IPS-18a (cell line): ENCODE measurements around the gene GRK3.

ENCODE experiments used
- H3K27ac ChIP-seq: one replicate; pipeline ENCODE4 v1.5.1; 2013; ENCODE audit warnings: low read length
- H3K27me3 ChIP-seq: one replicate; pipeline ENCODE4 v1.6.1; 2013; ENCODE audit warnings: mild to moderate bottlenecking, low read length; ENCODE audit not compliant: control insufficient read depth, insufficient read depth
- H3K36me3 ChIP-seq: one replicate; pipeline ENCODE4 v1.6.1; 2013; ENCODE audit warnings: low read depth, low read length; ENCODE audit not compliant: control insufficient read depth
- H3K4me1 ChIP-seq: one replicate; pipeline ENCODE4 v1.6.1; 2013; ENCODE audit warnings: low read depth, low read length; ENCODE audit not compliant: control insufficient read depth
- H3K4me3 ChIP-seq: one replicate; pipeline ENCODE4 v1.5.1; 2013; ENCODE audit warnings: low read length
- H3K9ac ChIP-seq: one replicate; pipeline ENCODE4 v1.6.1; 2013; ENCODE audit warnings: mild to moderate bottlenecking, low read length, moderate library complexity
- H3K9me3 ChIP-seq: one replicate; pipeline ENCODE4 v1.6.1; 2013; ENCODE audit warnings: low read depth, low read length; ENCODE audit not compliant: control insufficient read depth

GRK3 gene

DNA sequence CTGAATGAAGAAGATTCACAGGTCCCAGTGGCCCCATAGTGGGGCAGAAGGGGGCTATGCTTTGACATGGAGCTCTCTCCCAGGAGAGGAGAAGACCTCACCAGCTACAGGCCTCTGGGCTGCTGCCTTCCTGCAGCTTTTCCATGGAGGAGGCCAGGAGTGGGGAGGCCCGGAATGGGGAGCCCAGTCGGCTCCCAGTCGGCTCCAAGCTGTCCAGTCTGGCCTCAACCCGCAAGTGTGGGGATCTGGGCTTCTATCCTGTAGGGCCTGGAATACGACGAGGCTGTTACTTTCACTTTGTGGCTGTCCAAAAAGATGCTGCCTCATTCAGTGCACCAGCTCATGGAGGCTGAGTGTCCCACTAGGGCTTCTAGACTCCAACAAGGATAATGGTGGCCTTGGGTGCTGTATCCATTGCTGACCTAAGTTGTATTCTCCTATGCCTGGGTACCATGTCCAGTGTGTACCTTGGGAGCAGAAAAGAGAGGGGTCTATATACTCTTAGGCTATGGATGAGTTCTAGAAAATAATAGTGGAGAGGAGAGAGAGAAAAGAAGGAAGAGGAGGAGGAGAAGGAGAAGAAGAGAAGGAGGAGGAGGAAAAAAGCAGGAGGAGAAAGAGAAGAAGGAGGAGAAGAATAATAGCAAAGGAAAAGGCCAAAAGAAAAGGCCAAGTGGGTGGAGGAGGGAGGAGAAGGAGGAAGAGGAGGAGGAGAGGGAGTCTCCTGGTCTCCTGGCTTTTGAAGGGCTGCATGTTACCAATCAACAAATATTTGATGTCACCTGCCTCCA, 178.6 kb downstream of the GRK3 start:
- H3K36me3 ChIP-seq, result no peaks in the 10 kb centered on the region
- no peak overlapping the region for H3K9ac ChIP-seq
- H3K4me1 ChIP-seq, result no peaks in the 10 kb centered on the region
- no peaks in the 10 kb centered on the region for H3K27me3 ChIP-seq
- H3K27ac ChIP-seq, result no peak overlapping the region
- H3K9me3 ChIP-seq, result no peaks in the 10 kb centered on the region
- H3K4me3 ChIP-seq, result no peak overlapping the region

DNA sequence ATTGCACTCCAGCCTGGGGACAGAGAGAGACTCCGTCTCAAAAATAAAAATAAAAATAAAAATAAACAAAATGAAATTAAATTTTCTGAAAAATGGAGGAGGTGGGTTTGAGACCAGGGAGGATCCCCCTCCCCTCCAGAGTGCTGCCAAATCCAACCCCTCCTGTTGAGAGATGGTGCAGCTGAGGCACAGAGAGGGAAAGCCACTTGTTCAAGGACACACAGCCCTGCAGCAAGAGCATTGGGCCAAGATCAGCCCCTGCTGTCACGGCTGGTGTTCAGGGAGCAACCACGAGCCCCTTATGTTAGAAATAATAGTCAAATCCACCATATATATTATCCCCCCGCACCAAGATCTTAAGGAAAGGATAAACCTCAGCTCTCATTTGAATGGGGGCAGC, 180.2 kb downstream of the GRK3 start:
- Histone ChIP-seq H3K27ac (no peak overlapping the region), H3K9me3 (no peaks in the 10 kb centered on the region), H3K9ac (no peak overlapping the region)

DNA sequence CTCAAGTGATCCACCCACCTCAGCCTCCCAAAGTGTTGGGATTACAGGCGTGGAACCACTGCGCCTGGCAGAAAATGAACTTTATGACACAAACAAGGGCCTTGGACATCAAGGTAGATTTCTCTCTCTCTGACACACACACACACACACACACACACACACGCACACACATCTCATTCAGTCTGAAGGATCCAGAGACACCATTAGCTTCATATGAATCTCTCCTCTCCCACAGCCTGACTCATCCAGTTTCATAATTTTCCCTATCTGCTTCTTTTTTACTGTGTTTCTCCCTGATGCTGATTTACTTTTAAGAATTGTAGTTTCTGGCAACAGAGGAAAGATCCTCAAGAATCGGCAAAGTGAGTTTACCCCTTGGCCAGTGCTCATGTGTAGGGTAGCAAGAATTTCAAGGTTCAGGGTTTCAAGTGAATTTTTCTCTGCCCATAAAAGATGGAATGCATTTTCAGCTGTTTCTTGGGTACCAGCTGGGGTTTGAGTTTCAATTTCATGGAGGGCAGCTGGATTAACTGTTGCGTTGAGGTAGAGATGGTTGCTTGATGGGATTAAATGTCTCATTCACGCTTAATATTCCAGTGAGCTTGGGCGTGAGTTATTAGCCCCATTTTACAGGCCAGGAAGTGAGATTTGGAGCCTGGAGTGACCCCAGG, 181.0 kb downstream of the GRK3 start:
- Histone ChIP-seq H3K27ac (no peak overlapping the region), H3K9me3 (no peaks in the 10 kb centered on the region), H3K4me1 (no peaks in the 10 kb centered on the region), H3K9ac (no peak overlapping the region), H3K36me3 (no peaks in the 10 kb centered on the region), H3K4me3 (no peak overlapping the region), H3K27me3 (no peaks in the 10 kb centered on the region)

More for the DNA sequence above, 180.2 kb downstream of the GRK3 start:
- no peaks in the 10 kb centered on the region for H3K4me1 ChIP-seq
- no peak overlapping the region for H3K4me3 ChIP-seq
- H3K36me3 ChIP-seq, result no peaks in the 10 kb centered on the region
- no peaks in the 10 kb centered on the region for H3K27me3 ChIP-seq

DNA sequence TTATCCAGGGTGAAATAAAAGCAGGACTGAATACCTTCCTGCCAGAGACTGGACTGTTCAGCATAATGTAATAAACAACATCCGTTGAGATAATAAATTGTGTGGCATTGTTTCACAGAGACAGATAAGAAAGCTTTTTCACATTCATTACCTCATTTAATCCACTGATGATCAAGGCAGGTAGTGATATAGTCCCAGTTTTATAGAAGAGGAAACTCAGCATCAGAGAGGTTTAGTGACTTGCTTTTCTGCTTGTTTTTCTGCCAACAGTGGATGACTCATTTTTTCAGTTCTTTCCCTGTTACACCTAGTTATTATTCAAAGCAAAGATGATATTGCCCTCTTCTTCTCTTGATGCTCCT, 181.5 kb downstream of the GRK3 start:
- no peak overlapping the region for H3K27ac ChIP-seq
- no peak overlapping the region for H3K4me3 ChIP-seq
- no peak overlapping the region for H3K9ac ChIP-seq
- no peaks in the 10 kb centered on the region for H3K9me3 ChIP-seq
- no peaks in the 10 kb centered on the region for H3K27me3 ChIP-seq
- H3K4me1 ChIP-seq, result no peaks in the 10 kb centered on the region
- no peaks in the 10 kb centered on the region for H3K36me3 ChIP-seq

DNA sequence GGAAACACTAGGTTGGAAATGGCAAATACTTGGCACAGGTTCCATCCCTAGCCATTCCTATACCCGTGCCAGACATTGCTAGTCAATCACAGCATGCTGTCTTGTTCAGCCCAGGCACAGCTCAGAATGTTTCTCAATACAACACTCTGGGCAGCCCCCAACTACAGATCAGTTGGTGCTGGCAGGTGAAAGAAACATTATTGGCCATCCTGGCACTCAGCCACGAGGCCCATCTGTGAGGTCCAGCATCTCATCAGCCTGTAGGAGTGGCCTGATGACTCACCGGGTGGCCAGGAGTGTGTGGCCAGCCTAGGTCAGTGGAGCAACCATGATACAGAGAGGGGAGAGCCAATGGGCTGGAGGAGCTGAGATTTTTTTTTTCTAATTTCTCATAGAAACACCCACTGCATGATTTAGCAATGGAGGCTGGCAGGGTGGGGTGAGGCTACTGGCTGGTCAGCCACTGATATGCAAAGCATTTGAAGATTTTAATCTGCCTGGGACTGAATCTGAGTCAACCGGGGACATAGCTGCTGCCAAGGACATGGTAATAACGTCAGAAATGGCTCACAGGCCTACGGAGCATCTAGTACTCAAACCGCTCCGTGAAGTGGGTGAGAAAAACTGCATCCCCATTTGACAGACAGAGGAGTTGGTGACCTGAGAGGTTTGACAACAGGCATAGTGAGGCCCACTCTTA, 182.9 kb downstream of the GRK3 start:
- Histone ChIP-seq H3K9me3 (no peaks in the 10 kb centered on the region), H3K27ac (no peak overlapping the region), H3K36me3 (no peaks in the 10 kb centered on the region), H3K27me3 (no peaks in the 10 kb centered on the region), H3K4me3 (no peak overlapping the region), H3K4me1 (no peaks in the 10 kb centered on the region), H3K9ac (no peak overlapping the region)

DNA sequence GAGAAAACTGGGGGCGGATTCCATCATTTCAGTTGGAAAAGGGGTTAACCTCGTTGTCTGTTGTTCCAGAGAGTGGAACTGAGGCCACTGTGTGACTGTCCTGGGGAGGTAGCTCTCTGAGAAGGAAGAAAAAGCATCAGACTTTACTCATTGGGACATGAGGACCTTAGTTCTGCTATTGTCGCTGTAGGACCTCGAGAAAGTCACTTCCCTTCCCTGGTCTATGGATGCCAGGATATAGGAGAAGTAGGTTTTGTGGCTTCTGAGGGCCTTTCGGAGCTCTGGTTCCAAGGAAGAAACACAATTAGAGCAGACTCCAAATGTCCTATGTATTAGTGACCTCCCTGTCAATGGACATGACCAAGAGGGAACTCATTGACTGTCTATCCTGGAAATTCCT, 183.7 kb downstream of the GRK3 start:
- no peak overlapping the region for H3K9ac ChIP-seq
- no peaks in the 10 kb centered on the region for H3K36me3 ChIP-seq
- no peaks in the 10 kb centered on the region for H3K4me1 ChIP-seq
- no peak overlapping the region for H3K4me3 ChIP-seq
- no peaks in the 10 kb centered on the region for H3K27me3 ChIP-seq
- no peak overlapping the region for H3K27ac ChIP-seq
- H3K9me3 ChIP-seq, result no peaks in the 10 kb centered on the region

DNA sequence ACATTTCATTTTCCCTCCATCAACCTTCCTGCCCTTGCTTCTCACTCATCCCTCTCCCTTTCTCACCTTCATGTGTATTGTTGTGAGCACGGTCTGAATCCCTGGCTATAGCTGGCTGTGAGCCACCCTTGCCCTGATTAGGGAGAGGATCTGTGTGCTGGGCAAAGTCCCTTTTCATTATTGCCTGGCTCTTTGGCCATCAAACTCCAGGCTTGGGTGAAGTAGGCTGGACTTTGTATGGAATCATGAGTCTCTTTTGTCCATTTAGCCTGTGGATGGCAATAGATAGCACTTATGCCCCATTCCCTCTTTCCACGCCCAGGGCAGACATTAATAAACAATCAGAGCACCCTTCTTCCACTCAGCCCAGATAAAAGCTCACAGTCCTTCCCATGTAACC, 184.2 kb downstream of the GRK3 start:
- Histone ChIP-seq H3K9me3 (no peaks in the 10 kb centered on the region), H3K27me3 (no peaks in the 10 kb centered on the region), H3K36me3 (no peaks in the 10 kb centered on the region), H3K9ac (no peak overlapping the region), H3K27ac (no peak overlapping the region), H3K4me3 (no peak overlapping the region), H3K4me1 (no peaks in the 10 kb centered on the region)

GRCh38 chr22:25749420-25750169, 185.1 kb downstream of the GRK3 start:
- Histone ChIP-seq H3K36me3 (no peaks in the 10 kb centered on the region), H3K9ac (no peak overlapping the region), H3K27me3 (no peaks in the 10 kb centered on the region), H3K4me1 (no peaks in the 10 kb centered on the region), H3K9me3 (no peaks in the 10 kb centered on the region), H3K27ac (no peak overlapping the region), H3K4me3 (no peak overlapping the region)

GRCh38 chr22:25750569-25751173, 186.2 kb downstream of the GRK3 start:
- Histone ChIP-seq H3K9ac (no peak overlapping the region), H3K4me1 (no peaks in the 10 kb centered on the region), H3K4me3 (no peak overlapping the region), H3K36me3 (no peaks in the 10 kb centered on the region), H3K9me3 (no peaks in the 10 kb centered on the region), H3K27ac (no peak overlapping the region), H3K27me3 (no peaks in the 10 kb centered on the region)

DNA sequence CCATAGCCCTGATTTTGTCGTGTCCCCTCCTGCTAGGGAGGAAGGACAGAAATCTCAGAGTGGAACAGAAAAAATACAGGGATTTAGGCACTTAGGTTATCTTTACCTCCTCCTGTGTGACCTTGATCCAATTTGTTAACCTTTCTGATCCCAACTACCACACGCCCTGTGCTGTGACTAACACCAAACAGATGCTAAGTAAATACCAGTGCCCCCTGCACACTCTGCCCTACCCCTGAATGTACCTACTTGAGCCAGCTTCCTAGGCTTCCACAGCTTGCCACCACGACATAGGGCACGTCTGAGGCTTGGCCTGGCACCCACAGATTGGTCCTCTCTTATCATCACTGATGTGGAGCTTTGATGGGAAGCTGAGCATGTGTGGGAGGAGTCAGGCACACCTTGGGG, 186.7 kb downstream of the GRK3 start:
- Histone ChIP-seq H3K27me3 (no peaks in the 10 kb centered on the region), H3K27ac (no peak overlapping the region), H3K4me1 (no peaks in the 10 kb centered on the region), H3K36me3 (no peaks in the 10 kb centered on the region), H3K9ac (no peak overlapping the region), H3K4me3 (no peak overlapping the region), H3K9me3 (no peaks in the 10 kb centered on the region)

DNA sequence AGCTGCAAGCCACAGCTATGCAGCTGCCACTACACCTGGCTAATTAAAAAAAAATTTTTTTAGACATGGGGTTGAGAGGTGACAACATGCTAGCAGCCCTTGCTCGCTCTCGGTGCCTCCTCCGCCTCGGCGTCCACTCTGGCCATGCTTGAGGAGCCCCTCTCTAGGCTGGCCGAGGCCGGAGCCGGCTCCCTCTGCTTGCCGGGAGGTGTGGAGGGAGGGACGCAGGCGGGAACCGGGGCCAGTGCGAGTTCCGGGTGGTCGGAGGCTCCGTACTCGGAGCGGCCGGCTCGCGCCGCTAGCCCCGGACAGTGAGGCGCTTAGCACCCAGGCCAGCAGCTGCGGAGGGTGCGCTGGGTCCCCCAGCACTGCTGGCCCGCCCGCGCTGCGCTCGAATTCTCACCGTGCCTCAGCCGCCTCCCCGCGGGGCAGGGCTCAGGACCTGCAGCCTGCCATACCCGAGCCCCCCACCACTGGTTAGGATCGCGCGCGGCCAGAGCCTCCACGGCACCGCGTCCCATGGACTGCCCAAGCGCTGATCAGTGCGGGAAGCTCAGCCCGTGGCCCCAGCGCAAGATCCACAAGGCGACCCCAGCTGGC, 188.2 kb downstream of the GRK3 start:
- no peak overlapping the region for H3K27ac ChIP-seq
- H3K36me3 ChIP-seq, result no peaks in the 10 kb centered on the region

More for the DNA sequence above, 188.2 kb downstream of the GRK3 start:
- H3K9me3 ChIP-seq, result no peaks in the 10 kb centered on the region
- no peaks in the 10 kb centered on the region for H3K4me1 ChIP-seq
- no peak overlapping the region for H3K9ac ChIP-seq
- H3K27me3 ChIP-seq, result no peaks in the 10 kb centered on the region
- H3K4me3 ChIP-seq, result no peak overlapping the region
